Iris pigment epithelial cell (primary cell): ENCODE data around the gene CREBL2.

Source experiments
- DNase-seq: peaks from one replicate; pipeline ENCODE4 v3.0.0-alpha.2; 2011; ENCODE audit warnings: low read depth

Gene CREBL2

DNA sequence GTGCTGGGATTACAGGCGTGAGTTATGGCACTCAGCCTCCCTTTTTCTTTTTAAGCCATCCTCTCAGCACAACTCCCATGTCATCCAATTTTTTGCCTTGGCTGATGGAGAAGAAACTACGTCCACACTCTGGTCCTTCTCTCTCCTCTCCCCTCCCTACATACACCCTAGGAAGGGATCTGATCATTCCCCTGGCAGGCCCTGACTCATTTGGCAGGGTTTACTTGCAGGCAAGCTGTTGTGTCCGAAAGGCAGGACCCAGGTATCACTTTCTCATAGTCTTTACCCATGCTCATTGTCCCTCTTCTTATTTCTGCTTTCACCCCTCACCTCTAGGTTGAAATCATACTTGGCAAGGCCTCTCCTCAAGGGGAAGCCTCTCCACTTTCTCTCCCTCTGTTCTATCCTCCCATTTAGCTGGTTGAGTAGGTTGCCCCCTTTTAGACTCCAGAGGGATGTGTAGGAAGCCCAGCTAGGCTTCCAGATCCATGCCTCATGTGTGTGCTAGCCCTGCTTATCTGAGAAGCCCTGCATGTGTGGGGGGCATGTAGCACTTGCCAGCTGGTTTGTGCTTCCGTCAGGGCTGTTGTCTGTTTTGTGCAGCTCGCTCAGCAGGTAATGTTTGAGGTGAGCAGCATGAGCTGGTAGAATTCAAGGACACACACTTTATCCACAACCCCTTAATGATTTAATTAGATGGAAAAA lies 69.5 kb downstream of the CREBL2 start:
- DNase-seq, result no peak

- no peak for DNase-seq
These were observed 70.6 kb downstream of the CREBL2 start for GRCh38 chr12:12682284-12682683.

GRCh38 chr12:12683136-12683697 lies 71.5 kb downstream of the CREBL2 start:
- no peak for DNase-seq

- no peak for DNase-seq
These were observed 72.0 kb downstream of the CREBL2 start for GRCh38 chr12:12683725-12684124.

GRCh38 chr12:12684375-12685106 lies 72.9 kb downstream of the CREBL2 start:
- peak; percentile 53 for DNase-seq

- DNase-seq, result no peak
These were observed 73.6 kb downstream of the CREBL2 start for GRCh38 chr12:12685305-12685704.

DNA sequence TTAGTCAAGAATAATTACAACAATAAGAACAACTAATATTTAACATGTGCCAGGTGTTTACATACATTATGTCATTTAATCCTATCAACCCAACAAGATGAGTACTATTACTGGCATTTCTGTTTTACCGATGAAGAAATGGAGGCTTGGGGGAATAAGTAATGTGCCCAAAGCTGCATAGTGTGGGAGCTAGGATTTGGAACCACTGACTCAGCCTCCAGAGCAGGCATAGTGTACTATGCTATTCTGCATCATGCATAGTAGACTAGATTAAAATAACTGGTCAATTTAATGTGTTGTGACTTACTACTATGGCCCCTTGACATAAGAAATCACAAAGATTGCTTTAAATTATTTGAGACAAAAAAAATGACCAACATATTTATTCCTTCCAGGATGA lies 74.8 kb downstream of the CREBL2 start:
- no peak for DNase-seq

DNA sequence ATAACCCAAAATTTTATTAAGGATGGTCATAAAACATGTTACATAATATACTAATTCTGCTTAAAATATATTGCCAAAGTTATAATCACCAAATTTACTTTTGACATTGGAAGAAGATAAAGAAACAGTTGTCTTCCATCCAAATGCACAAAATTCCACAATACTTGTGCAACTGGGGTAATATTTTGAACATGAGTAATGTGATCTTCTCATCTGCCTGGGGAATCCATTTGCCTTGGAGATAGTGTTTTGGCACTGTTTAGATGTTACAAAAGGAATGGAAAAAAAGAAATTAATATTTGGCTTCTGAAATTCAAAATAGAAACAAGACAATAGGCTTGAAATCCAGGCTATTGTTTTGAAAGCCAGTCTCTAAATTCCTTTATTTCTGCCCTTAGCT lies 75.2 kb downstream of the CREBL2 start:
- peak; percentile 77 for DNase-seq

- DNase-seq, result peak; percentile 40
These were observed 78.1 kb downstream of the CREBL2 start for GRCh38 chr12:12689647-12690300.

- DNase-seq, result no peak
These were observed 79.9 kb downstream of the CREBL2 start for GRCh38 chr12:12691549-12691948.

DNA sequence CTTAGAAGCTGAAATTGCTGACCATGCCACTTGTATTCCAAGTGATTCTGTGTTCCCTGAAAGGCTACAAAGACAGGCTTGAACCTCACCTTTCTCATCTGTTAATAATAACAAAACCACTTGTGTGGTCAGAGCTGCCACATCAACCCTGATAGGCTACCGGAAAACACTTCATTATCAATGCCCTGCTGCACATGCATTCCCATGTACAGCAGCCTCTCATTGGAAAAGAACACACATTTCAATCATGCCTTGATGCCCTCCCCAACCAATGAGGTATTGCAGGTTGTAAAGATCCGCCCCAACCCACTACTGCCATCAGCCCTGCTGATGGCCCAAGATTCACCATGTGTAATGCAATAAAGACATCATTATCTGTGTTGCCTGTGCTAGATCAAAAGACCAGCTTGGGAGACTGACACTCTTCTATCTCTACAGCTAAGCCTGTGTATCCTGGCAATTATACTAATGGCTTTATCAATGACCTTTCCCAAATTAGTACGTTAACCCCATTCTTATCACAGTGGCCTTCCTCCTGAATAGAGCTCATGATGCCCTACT lies 81.5 kb downstream of the CREBL2 start:
- DNase-seq, result no peak
